SIG-M5 (cell line): ENCODE results near the gene TRRAP.

ENCODE experiments used
- DNase-seq: peaks from one replicate; lab custom pipeline; 2025; lab: John Stamatoyannopoulos, UW

The TRRAP gene

DNA sequence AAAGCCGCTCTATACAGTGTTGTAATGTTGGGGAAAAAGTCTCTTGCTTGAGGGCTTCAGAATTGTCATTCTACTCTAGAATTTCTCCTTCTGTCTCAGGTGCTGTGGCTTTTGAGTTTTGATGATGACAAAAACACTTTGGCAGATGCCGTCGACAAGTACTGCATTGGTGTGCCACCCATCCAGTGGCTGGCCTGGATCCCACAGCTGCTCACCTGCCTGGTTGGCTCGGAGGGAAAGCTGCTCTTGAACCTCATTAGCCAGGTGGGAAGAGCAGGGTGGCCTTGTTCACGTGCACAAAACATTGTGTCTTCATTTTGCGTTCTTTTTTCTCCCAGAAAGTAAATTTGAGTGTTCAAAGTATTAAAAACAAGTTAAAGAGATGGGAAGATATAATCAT, 112.0 kb downstream of the TRRAP start:
- DNase-seq: no peak

DNA sequence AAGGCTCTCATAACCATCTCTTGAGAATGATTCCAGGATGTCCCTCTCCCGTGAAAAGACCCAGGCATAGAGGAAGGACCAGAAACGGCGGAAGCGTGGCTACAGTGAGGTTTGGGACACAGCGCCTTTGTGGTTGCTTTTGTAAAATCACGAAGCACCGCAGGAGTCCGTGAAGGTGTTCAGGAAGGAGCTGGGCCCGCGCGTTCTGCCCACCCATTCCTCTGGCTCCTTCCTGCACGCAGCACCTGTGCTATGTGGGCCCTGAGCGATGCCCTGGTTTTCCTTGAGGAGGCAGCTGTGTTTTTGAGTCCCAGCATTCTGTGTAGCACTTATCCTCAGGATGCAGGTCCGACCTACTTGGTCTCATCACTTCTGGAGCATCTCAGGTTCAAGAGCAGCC, 112.8 kb downstream of the TRRAP start:
- no peak for DNase-seq

DNA sequence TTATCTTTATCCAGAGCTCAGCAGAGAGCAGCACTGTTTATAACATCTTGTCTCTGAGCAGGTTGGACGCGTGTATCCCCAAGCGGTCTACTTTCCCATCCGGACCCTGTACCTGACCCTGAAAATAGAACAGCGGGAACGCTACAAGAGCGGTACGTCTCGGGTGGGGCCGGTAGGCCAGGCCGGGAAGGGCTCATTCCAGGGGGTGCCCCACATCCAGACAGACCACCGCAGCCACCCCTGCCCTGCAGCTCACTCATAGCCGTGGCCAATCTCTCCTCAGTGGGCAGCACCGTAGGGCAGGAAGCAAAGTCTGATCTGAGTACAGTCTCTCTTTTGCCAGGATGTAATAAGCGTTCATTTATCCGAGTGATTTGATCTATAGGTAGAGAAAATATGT, 113.7 kb downstream of the TRRAP start:
- no peak for DNase-seq

DNA sequence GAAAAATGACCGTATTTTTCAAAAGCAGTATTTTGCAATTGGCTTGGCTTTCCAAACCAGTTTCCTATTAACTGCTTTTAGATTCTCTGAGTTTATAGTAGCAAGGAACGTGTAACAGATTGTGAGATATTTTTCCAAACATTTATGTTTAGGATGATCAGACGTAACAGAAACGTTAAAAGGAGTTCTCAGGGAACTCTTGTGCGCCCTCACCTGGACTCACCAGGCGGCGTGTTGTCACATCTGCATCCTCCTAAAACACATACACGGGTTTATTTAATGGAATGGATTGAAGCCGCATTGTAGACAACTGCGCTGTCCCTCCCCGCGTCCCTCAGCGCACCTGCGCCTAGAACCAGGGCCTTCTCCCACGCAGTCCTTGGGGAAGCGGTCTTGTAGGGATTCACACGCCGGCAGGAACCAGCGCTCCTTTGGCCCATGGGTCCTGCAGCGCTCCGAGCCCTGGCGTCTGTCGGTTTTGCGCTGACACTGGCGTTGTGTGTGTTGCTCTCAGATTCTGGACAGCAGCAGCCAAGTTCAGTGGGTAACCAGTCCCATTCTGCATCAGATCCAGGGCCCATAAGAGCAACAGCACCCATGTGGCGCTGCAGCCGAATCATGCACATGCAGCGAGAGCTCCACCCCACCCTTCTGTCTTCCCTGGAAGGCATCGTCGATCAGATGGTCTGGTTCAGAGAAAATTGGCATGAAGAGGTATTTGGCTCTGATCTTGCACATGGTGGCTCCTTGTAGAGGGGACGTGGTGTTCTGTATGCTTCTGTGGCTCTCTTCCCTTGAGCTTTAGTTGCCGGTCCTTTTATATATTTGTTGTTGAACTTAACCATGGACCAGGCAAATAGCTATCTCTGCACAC, 114.9 kb downstream of the TRRAP start:
- no peak for DNase-seq

DNA sequence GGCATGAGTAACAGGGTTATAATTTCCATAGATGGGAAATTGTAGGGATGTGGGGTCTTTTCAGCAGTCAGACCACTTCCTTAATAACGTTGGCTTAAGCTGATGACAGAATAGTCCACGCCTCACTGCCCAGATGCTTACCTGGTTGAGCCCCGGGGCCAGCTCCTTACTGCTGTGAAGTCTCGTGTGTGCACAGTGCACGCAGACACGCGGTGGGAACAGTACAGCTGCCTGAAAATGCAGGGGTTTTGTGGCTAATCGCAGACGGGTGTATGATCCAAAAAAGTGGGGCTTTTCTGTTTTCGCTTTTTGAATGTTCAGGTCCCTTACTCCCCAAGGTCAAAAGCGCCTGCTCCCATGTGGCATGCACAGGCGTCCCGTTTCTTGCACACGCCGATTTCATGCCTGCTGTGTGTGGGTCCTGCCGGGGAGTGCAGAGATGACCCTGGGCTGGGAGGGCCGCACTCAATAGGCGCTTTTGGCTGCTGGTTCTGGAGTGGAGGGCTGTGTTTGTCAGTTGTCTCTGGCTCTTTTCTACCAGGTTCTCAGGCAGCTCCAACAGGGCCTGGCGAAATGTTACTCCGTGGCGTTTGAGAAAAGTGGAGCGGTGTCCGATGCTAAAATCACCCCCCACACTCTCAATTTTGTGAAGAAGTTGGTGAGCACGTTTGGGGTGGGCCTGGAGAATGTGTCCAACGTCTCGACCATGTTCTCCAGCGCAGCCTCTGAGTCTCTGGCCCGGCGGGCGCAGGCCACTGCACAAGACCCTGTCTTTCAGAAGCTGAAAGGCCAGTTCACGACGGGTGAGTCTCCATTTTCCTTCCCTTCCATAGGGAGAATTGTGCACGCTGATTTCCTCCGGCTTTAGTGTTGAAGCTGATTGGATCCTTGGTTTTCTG, 116.0 kb downstream of the TRRAP start:
- no peak for DNase-seq

DNA sequence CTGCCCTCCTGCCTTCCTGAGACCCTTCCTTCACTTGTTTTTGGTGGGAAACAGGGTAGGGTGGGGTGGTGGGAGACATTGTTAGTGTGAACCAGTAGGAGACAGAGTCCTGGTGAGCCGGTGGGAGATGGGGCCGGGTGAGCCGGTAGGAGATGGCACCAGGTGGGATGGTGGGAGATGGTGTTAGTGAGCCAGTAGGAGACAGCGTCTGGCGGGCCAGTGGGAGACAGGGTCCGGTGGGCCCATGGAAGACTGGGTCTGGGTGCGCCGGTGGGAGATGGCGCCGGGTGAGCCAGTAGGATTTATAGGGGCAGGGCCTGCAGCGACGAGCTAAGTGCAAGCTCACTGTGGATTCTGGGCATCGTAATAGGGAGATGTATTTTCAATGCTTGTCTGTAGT, 116.8 kb downstream of the TRRAP start:
- no peak for DNase-seq

DNA sequence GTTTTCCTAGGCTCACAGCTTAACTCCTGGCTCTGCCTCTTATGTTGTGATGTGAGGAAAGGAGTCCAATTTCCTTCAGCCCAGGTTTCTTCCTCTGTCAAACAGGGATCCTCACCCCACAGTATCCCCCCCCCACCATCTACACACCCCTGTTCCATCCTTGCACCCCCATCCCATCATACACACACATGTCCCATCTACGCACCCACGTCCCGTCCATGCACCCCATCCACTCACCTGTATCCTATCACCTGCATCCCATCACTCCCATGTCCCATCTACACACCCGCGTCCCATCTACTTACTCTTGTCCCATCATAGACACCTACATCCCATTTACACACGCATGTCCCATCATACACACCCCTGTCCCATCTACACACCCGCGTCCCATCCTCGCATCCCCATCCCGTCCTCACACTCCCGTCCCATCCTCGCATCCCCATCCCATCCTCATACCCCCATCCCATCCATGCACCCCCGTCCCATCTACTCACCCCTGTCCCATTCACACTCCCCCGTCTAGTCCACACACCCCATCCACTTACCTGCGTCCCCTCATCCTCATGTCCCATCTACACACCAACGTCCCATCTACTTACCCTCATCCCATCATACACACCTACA, 117.3 kb downstream of the TRRAP start:
- DNase-seq: no peak

DNA sequence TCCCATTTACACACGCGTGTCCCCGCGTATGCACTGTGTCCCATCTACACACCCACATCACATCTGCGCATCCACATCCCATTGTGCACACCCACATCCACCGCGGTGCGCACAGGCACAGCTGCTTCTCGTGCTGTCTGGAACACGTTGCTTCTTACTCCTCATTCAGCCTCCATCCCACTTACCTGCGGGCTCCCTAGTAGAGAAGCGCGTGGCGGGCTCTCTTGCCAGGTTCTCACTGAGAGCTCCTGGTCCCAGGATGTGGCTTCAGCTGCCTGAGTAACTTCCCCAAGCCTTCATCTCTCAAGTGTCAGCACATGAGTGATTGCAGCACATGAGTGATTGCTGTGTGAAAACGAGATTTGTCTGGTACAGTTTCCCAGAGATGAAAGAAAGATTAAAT, 117.8 kb downstream of the TRRAP start:
- DNase-seq: no peak

DNA sequence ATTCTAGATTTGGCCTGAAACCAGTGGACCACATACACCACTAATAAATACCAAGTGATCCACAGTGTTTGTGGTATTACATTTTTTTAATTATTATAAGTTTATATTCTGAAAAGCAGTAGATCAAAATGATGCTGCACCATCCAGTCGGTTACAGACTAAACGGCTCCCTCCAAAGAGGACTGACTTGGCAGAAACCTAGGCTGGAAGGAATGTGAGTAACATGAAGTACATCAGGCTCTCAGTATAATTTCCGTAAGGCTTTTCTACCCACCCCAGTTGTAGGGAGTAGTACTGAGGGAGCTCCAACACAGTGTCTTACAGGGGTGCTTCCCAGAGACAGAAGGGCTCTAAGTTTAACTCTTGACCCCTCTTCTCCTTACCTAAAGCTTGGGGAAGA, 119.5 kb downstream of the TRRAP start:
- DNase-seq: no peak

DNA sequence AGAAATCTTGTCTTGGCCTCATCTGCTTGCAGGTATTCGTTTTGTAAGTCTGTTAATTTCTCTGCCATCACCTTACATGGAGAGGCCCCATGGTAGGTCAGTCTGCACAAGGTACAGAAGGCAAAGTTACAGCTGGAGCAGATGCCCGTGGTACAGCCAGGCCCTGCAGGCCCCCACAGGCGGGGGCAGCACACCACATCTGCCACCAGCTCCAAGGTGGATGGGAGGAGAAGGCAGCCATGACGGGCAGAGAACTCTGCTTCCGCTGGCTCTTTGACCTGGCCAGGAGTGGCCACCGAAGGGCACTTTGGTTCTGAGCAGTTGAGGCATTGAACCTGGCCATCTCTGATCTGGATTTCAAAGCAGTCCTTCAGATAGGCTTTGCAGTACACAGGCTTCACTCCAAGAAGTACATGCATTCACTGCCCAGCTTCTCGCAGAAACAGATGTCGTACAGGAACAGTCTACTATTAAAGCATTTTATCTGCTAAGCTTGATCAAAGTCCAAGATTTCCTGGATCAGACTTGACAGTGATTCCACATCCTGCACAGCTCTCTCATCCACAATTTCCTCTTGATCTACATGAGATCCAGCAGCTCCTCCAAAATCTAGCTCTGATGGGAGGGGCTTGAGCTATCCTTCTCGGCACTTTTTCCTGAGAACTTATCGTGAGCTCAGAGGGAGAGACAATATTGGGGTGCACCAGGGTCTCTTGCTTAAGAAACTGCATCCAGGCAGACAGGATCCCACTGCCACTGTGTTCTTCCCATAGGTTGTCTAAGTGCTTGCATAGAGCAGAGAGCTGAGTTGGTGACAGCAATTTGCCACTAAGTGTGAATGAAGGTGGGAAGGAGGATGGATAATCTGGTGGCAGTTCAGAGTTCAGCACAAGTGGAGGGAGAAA, 120.7 kb downstream of the TRRAP start:
- no peak for DNase-seq

DNA sequence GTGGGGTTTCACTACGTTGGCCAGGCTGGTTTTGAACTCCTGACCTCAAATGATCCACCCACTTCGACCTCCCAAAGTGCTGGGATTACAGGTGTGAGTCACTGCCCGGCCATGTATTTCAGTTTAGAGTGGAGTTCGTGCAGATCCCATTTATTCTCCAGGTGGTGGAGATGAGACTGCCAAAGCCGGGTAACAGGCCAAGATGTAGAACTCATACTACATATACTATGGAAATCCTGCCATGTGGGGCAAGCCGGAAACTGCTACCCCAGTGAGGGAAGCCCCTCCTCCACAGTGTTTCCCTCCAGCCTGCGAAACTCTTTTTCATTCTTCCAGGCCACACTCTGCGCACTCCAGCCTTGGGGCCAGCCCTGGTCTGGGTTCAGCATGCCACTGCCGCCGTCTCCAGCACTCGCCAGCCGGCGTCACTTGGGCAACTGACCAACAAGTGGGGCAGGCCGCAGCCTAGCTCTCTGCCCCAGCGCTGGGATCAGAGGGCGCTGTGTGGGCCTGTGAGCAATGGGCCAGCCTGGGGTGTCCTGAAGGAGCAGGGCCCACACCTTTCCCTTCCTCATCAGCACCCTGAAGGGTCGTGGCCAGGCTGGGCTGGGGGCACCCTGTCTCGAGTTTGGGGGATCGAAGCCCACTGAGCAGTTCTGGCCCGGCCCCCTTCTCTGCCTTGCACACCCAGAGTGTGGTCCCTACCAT, 122.0 kb downstream of the TRRAP start:
- no peak for DNase-seq

DNA sequence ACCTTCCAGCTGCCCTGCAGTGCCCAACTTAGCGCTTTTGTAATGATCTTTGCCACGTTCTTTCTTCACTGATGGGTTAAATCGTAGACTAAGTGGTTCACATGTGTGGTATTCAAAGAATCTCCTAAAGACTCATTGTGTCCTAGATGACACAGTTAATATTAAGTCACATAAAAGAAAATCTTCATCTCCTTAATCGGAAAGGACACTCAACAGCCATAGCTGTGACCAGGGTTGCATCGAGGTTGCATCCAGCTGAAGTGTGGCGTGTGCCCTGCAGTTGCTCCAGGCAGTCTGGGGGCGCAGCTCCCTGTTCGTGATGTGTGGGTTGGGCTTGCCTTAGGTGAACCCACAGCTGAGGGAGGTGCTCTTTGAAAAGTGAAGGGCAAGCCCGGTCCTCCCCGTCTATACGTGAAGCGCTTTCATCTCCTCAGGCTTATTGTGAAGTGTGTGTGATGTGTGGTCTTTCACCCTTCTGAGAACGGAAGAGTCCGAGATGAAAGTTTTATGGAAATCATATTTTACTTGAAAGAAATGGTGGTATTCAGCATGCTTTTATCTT, 122.7 kb downstream of the TRRAP start:
- DNase-seq: no peak

DNA sequence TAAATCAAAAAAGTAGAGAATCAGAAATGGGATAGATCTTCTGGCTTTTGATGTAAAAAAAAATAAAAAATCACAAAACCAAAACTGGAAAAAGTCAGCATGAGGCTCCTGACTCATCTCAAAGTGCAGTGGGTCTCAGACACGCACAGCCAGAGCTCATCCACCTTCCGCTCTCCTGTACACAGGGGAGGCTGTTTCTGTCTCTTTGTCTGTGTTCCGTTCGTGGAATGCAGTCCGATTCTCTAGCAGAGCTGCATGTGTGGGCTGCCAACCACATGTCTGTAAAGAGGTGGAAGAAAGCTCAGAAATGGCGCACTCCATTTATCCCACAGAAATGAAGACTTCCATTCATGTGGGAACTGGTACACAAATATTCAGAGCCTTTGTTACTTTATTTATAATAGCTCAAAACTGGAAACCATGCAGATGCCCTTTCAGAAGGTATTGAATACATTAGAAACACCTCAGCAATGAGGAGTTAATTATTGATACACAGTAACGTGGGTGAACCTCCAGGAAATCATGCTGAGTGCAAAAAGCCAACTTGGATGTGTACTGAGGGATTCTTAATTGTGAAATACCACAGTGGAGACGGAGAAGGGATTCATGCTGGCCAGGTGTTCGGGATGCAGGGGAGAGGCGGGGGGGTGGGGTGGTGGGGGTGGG, 123.3 kb downstream of the TRRAP start:
- DNase-seq: no peak

DNA sequence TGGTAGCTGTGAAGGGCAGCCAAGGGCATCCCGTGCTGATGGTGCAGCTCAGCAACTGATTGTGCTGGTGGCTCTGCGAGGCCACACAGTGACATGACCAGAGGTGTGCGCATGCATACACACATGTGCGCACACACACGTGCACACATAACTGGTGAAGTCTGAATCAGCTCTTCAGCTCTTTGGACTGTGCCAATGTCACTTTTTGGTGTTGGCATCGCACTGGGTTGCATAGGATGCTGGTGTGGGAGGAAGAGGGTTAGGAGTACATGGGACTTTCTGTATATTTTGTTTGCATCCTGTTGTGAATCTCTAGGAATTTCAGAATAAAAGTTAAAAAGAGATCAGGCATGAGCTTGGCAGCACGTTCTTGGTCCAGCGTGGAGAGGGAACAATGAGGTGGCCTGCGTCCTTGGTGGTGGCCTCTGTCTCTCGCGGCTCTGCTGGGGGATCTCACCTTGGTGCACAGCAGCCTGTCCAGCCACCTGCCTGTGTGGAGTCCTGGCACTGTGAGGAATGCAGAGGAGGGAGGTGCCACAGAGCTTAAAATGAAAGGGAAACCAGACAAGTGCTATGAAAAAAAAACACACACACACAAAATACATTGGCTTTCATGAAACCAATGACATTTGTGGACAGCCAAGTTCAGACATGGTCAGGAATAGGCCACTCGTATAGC, 124.0 kb downstream of the TRRAP start:
- DNase-seq: no peak

DNA sequence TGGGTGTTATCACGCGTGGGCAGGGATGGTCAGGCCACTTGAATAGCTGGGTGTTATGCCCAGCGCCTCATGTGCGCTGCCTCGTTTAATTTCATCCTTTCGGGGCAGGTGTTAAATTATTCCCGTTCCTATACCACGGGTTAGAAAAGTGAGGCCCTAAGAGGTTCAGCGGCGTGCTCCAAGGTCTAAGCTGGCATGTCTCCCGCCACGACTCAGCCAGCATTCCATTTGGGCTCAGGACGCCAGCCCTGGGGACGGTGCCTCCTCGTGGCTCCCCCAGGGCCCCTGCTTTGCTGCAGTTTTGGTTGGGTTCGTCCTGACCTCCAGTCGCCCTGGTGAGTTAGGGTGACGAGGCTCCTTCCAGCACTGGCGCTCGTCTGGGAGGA, 124.5 kb downstream of the TRRAP start:
- no peak for DNase-seq

DNA sequence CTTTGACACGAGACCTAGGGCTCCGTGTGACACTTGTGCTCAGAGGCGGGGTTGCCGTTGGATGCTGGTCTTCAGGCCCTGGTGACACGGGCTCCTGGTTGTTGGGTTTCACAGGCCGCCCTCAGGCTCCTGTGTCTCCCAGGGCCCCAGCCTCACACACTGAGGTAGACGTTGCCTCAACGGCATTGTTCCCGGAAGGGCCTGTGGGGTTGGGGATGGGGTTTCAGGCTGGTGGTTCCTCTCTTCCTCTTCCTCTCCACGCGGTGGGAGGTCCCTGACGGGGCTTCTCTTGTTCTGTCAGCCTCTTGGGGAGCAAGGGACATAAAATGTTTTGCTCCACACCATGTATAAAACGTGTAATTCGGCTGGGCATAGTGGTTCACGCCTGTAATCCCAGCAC, 125.1 kb downstream of the TRRAP start:
- DNase-seq: no peak

DNA sequence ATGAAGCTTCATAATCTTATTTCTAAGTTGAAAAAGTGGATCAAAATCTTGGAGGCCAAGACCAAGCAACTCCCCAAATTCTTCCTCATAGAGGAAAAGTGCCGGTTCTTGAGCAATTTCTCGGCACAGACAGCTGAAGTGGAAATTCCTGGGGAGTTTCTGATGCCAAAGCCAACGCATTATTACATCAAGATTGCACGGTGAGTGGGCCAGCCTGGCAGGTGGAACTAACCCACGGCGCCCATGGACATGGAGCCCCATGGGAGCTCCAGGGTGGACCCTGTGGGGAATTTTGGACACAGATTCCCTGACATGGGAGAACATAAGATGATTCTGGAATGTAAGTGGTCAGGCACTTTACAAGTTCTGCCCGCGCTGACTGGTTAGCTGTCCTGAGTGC, 125.9 kb downstream of the TRRAP start:
- DNase-seq: no peak

DNA sequence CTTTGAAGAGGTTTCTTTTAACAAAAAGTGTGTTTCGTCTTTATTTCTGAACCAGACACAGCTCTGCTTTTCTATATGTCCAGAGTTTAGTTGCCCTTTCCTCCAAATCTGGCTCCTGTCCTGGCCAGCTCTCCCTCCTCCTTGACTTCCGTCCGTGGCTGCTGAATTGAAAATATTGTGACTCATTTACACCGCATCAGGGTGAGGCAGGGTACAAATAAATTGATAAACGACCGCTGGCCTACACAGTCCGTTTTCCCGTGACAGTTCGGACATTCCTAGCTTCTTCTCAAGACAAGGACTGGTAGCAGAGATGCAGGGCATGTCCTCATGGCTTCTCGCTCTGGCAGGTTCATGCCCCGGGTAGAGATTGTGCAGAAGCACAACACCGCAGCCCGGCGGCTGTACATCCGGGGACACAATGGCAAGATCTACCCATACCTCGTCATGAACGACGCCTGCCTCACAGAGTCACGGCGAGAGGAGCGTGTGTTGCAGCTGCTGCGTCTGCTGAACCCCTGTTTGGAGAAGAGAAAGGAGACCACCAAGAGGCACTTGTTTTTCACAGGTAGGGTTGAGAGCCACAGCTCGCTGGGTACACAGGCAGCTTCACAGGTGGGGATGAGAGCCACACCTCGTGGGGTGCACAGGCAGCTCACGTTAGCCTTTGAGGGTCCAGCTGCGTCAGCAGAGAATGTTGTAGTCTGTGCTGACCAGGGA, 126.6 kb downstream of the TRRAP start:
- DNase-seq: no peak

DNA sequence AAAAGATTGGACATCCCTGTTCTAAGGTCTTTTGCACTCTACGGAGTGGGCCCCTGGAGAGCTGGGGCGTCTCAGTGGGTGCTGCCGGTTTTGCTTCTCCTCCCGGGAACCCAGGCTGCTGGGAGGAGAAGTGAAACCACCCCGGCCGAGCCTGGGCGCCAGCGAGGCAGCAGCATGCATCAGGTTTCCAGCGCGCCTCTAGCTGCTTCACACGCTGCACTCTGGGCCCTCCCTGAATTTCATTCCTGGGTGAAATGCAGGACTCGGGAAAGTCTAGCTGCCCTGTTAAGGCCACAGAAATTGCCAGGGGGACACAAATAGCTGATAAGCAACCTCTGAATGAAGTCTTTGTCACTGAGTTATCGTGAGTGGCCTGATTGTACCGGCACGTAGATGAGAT, 127.4 kb downstream of the TRRAP start:
- DNase-seq: no peak
